HG02678 (cell line): Measurements from ENCODE around the gene AIRE.
"Not testable (repeated sequence)": the region's sequence is repeated elsewhere in the genome, so short reads cannot be mapped to it uniquely, and the experiment has no call there.

ENCODE experiments used
- ATAC-seq: cut with Tn5 transposase; IDR thresholded peaks from one replicate; pipeline ENCODE4 v1.9.1; 2021; ENCODE audit warnings: mild to moderate bottlenecking, moderate library complexity; ENCODE audit not compliant: unreplicated experiment

Gene AIRE

GRCh38 chr21:44285138-44285992, at the start of gene AIRE:
TSS of gene AIRE (plus strand) at chr21:44285876. CDS start at chr21:44286007, 131 bp downstream.
- no peak for ATAC-seq

GRCh38 chr21:44240353-44240752, 45.3 kb upstream of the AIRE start:
- not testable (repeated sequence) for ATAC-seq

GRCh38 chr21:44240842-44241241, 44.8 kb upstream of the AIRE start, which contains the start of gene ICOSLG:
TSS of gene ICOSLG (minus strand) at chr21:44240943. CDS start at chr21:44240817, 126 bp downstream.
- ATAC-seq = peak; percentile 44

- ATAC-seq = peak; percentile 38
Measured at GRCh38 chr21:44241281-44241680, 44.4 kb upstream of the AIRE start.

- peak; percentile 47 for ATAC-seq
Measured at GRCh38 chr21:44243980-44244379, 41.7 kb upstream of the AIRE start.

GRCh38 chr21:44247904-44248303, 37.8 kb upstream of the AIRE start:
- not testable (repeated sequence) for ATAC-seq

GRCh38 chr21:44249204-44250037, 36.3 kb upstream of the AIRE start:
- not testable (repeated sequence) for ATAC-seq

GRCh38 chr21:44253832-44254710, 31.6 kb upstream of the AIRE start:
- ATAC-seq = no peak

GRCh38 chr21:44255511-44255981, 30.1 kb upstream of the AIRE start:
- ATAC-seq = no peak

GRCh38 chr21:44258056-44258725, 27.5 kb upstream of the AIRE start:
- ATAC-seq = no peak

- ATAC-seq = no peak
Measured at GRCh38 chr21:44259082-44259705, 26.5 kb upstream of the AIRE start.

GRCh38 chr21:44260066-44260465, 25.6 kb upstream of the AIRE start:
- no peak for ATAC-seq

GRCh38 chr21:44260791-44261631, 24.7 kb upstream of the AIRE start:
- ATAC-seq = no peak

GRCh38 chr21:44261675-44262295, 23.9 kb upstream of the AIRE start, which contains the start of gene DNMT3L:
TSS of gene DNMT3L (minus strand) at chr21:44261897. CDS start at chr21:44261259, 638 bp downstream.
- no peak for ATAC-seq

- ATAC-seq = no peak
Measured at GRCh38 chr21:44262338-44263056, 23.2 kb upstream of the AIRE start.

- ATAC-seq = no peak
Measured at GRCh38 chr21:44263221-44263760, 22.4 kb upstream of the AIRE start.

- no peak for ATAC-seq
Measured at GRCh38 chr21:44263768-44264167, 21.9 kb upstream of the AIRE start.
